Measurements from ENCODE around the gene YTHDC1. TPM values are rescaled to one million over a fixed set of nuclear protein-coding genes. Genes with fewer than 3 reads are reported as not detected.

Gene YTHDC1
- total RNA-seq, 2 donors from 2014 or later, result 170 to 184 TPM

DNA sequence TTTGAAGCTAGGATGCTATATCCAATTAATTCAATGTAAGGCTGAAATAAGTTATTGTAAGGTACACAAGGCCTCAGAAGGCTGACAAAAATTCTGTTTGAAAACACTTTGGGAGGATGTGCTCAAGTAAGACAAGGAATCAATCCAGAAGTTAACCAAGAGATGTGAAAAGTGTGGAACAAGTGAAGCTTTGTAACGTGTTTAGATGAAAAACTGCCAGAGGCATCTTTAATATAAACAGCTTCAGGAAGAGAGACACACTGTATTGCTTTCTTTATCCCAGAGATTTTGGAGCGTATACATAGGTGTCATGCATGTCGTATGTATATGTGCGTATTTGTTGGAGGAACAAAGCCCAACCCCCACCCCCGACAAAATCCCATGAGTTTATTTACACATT, 28.3 kb upstream of the YTHDC1 start:
- H3K9me3 Mint-ChIP-seq, result no peaks in the 10 kb centered on the region
- no peak for DNase-seq
- H3K9ac ChIP-seq (ENCODE audit: extremely low read depth, low read length, poor library complexity, severe bottlenecking), result no peak overlapping the region
- H3K4me1 Mint-ChIP-seq, result peaks cover 47% of the 10 kb centered on the region
- no peaks in the 10 kb centered on the region for H3K9me3 ChIP-seq (ENCODE audit: control insufficient read depth, low read length)
- no peak overlapping the region for H3K27ac ChIP-seq (ENCODE audit: low read depth, low read length)
- TF ChIP-seq, protein P1, sequence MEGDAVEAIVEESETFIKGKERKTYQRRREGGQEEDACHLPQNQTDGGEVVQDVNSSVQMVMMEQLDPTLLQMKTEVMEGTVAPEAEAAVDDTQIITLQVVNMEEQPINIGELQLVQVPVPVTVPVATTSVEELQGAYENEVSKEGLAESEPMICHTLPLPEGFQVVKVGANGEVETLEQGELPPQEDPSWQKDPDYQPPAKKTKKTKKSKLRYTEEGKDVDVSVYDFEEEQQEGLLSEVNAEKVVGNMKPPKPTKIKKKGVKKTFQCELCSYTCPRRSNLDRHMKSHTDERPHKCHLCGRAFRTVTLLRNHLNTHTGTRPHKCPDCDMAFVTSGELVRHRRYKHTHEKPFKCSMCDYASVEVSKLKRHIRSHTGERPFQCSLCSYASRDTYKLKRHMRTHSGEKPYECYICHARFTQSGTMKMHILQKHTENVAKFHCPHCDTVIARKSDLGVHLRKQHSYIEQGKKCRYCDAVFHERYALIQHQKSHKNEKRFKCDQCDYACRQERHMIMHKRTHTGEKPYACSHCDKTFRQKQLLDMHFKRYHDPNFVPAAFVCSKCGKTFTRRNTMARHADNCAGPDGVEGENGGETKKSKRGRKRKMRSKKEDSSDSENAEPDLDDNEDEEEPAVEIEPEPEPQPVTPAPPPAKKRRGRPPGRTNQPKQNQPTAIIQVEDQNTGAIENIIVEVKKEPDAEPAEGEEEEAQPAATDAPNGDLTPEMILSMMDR (conservative IDR thresholded peaks at IDR 0.05), result no peak
- no peak overlapping the region for H3K4me3 Mint-ChIP-seq
- H3K36me3 Mint-ChIP-seq (ENCODE audit: low read depth), result no peaks in the 10 kb centered on the region
- no peaks in the 10 kb centered on the region for H3K36me3 ChIP-seq (ENCODE audit: control insufficient read depth, insufficient read depth, low read length)
- H3K27me3 Mint-ChIP-seq (ENCODE audit: insufficient read depth), result no peaks in the 10 kb centered on the region
- peaks cover 3% of the 10 kb centered on the region for H3K4me1 ChIP-seq (ENCODE audit: control insufficient read depth, insufficient read depth, low read length)
- WGBS, 2 experiments (ENCODE audit: insufficient coverage in 1 of 2, insufficient read length in 1 of 2), result 94 to 100% methylated on average over 2 to 5 of the region's 5 CpGs
- H3K27ac Mint-ChIP-seq, result no peak overlapping the region
- H3K27me3 ChIP-seq (ENCODE audit: control insufficient read depth, insufficient read depth, low read length, poor library complexity, severe bottlenecking), result no peaks in the 10 kb centered on the region
- H3K4me3 ChIP-seq (ENCODE audit: low read length), result no peak overlapping the region

DNA sequence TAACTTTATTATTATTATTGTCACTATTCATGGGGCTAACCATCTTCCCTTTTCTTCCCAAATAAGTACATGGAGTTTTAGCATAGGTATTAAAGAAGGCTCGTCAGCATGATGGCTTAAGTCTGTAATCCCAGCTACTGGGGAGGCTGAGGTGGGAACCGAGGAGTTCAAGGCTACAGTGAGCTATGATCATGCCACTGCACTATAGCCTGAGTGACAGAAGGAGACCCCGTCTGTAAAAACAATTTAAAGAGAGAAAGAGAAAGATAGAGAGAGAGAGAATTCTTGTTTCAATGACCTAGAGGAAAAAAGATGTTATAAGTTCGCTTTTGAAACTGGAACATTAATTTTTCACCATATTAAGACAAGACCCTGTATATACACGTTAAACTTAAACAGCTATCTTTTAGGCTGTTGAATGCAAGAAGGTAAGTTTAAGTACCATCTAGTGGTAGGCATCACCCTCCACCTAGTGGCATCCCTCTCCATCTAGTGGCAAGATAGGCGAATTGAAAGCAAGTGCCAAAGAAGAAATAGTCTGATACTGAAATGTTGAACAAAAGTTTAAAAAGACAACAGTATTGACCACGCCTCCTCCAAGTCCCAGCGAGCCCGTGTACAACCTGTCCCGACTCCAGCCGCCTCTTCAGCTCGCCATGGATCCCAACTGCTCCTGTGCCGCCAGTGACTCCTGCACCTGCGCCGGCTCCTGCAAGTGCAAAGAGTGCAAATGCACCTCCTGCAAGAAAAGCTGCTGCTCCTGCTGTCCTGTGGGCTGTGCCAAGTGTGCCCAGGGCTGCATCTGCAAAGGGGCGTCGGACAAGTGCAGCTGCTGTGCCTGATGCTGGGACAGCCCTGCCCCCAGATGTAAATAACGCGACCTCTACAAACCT, 26.0 kb upstream of the YTHDC1 start:
- no peaks in the 10 kb centered on the region for H3K27me3 ChIP-seq (ENCODE audit: control insufficient read depth, insufficient read depth, low read length, poor library complexity, severe bottlenecking)
- peaks cover 9% of the 10 kb centered on the region for H3K9me3 ChIP-seq (ENCODE audit: control insufficient read depth, low read length)
- peak; percentile 84 for DNase-seq
- H3K4me3 Mint-ChIP-seq, result peak overlapping the region; percentile 61
- H3K27ac ChIP-seq (ENCODE audit: low read depth, low read length), result no peak overlapping the region
- H3K4me3 ChIP-seq (ENCODE audit: low read length), result peak overlapping the region; percentile 66
- H3K36me3 ChIP-seq (ENCODE audit: control insufficient read depth, insufficient read depth, low read length), result no peaks in the 10 kb centered on the region
- peaks cover 3% of the 10 kb centered on the region for H3K4me1 ChIP-seq (ENCODE audit: control insufficient read depth, insufficient read depth, low read length)
- no peaks in the 10 kb centered on the region for H3K27me3 Mint-ChIP-seq (ENCODE audit: insufficient read depth)
- H3K27ac Mint-ChIP-seq, result peak overlapping the region; percentile 72
- H3K4me1 Mint-ChIP-seq, result peaks cover 49% of the 10 kb centered on the region
- peaks cover 5% of the 10 kb centered on the region for H3K9me3 Mint-ChIP-seq
- H3K9ac ChIP-seq (ENCODE audit: extremely low read depth, low read length, poor library complexity, severe bottlenecking), result no peak overlapping the region
- WGBS, 2 experiments (ENCODE audit: insufficient coverage in 1 of 2, insufficient read length in 1 of 2), result 21 to 31% methylated on average over 15 to 19 of the region's 19 CpGs
- no peaks in the 10 kb centered on the region for H3K36me3 Mint-ChIP-seq (ENCODE audit: low read depth)
- TF ChIP-seq, protein P1 (conservative IDR thresholded peaks at IDR 0.05), result peak; percentile 93

GRCh38 chr4:68373513-68373912, 23.6 kb upstream of the YTHDC1 start:
- Mint-ChIP-seq H3K4me3 (peak overlapping the region; percentile 42), H3K9me3 (peaks cover 28% of the 10 kb centered on the region), H3K36me3 (ENCODE audit: low read depth) (peaks cover 11% of the 10 kb centered on the region), H3K27ac (peak overlapping the region; percentile 67), H3K4me1 (peaks cover 41% of the 10 kb centered on the region), H3K27me3 (ENCODE audit: insufficient read depth) (no peaks in the 10 kb centered on the region)
- Histone ChIP-seq H3K9me3 (ENCODE audit: control insufficient read depth, low read length) (peaks cover 32% of the 10 kb centered on the region), H3K4me1 (ENCODE audit: control insufficient read depth, insufficient read depth, low read length) (peaks cover 3% of the 10 kb centered on the region), H3K36me3 (ENCODE audit: control insufficient read depth, insufficient read depth, low read length) (peaks cover 12% of the 10 kb centered on the region), H3K9ac (ENCODE audit: extremely low read depth, low read length, poor library complexity, severe bottlenecking) (no peak overlapping the region), H3K4me3 (ENCODE audit: low read length) (peak overlapping the region; percentile 74), H3K27me3 (ENCODE audit: control insufficient read depth, insufficient read depth, low read length, poor library complexity, severe bottlenecking) (no peaks in the 10 kb centered on the region), H3K27ac (ENCODE audit: low read depth, low read length) (no peak overlapping the region)
- 18 to 38% methylated on average over 3 to 14 of the region's 16 CpGs for WGBS, 2 experiments (ENCODE audit: insufficient coverage in 1 of 2, insufficient read length in 1 of 2)
- TF ChIP-seq, protein P1 (conservative IDR thresholded peaks at IDR 0.05), result no peak
- DNase-seq, result peak; percentile 92

All from endodermal cell (in vitro differentiated cells).